Keratinocyte (primary cell): ENCODE results near the gene TNNT2. TPM values are rescaled to one million over a fixed set of nuclear protein-coding genes. Genes with fewer than 3 reads are reported as not detected.

Experiments used
- DNase-seq: peaks from one replicate; pipeline ENCODE4 v3.0.0-alpha.2; 2011; ENCODE audit warnings: low read depth, missing footprints, low spot score
- FAIRE-seq: peaks from 2 replicates; lab custom pipeline; 2011; peaks lifted over from hg19 to GRCh38; lab: Jason Lieb, UNC
- H2AFZ ChIP-seq: 2 replicates; pipeline ENCODE4 v1.6.0; 2012; ENCODE audit warnings: low read length, control low read depth, inconsistent platforms; ENCODE audit not compliant: control insufficient read depth
- H3K27ac ChIP-seq: 2 replicates; pipeline ENCODE4 v1.5.1; 2011; ENCODE audit warnings: low read length; ENCODE audit not compliant: control insufficient read depth, insufficient read depth
- H3K27me3 ChIP-seq: 3 replicates; pipeline ENCODE4 v1.6.0; 2011; ENCODE audit warnings: low read length; ENCODE audit not compliant: control insufficient read depth, insufficient read depth; ENCODE audit errors: extremely low read depth
- H3K36me3 ChIP-seq, 2 experiments: 2 replicates in 1 of 2; 3 replicates in 1 of 2; pipeline ENCODE4 v1.5.1; 2011; ENCODE audit warnings: low read length in 2 of 2, mild to moderate bottlenecking in 1 of 2; ENCODE audit not compliant: control insufficient read depth in 2 of 2, insufficient read depth in 2 of 2; ENCODE audit errors: extremely low read depth in 1 of 2
- H3K4me1 ChIP-seq: 3 replicates; pipeline ENCODE4 v1.5.1; 2011; ENCODE audit warnings: low read length; ENCODE audit not compliant: control insufficient read depth, insufficient read depth; ENCODE audit errors: extremely low read depth
- H3K4me2 ChIP-seq: 3 replicates; pipeline ENCODE4 v1.6.0; 2011; ENCODE audit warnings: low read depth, low read length; ENCODE audit not compliant: control insufficient read depth, insufficient read depth; ENCODE audit errors: extremely low read depth
- H3K4me3 ChIP-seq, 3 experiments: fragments of 200-600 bp in 1 of 3; sonication (generic) in 1 of 3; 2 replicates in 2 of 3; 3 replicates in 1 of 3; pipeline ENCODE4 v1.5.1; 2011 to 2016; ENCODE audit warnings: low read length in 3 of 3, mild to moderate bottlenecking in 3 of 3, control low read depth in 2 of 3, inconsistent platforms in 1 of 3, low read depth in 1 of 3, mixed read lengths in 1 of 3, mixed run types in 1 of 3, moderate library complexity in 1 of 3; ENCODE audit not compliant: control insufficient read depth in 2 of 3, insufficient read depth in 2 of 3; ENCODE audit errors: extremely low read depth in 1 of 3
- H3K79me2 ChIP-seq: 2 replicates; pipeline ENCODE4 v1.6.0; 2012; ENCODE audit warnings: low read length; ENCODE audit not compliant: control insufficient read depth, insufficient read depth
- H3K9ac ChIP-seq: 3 replicates; pipeline ENCODE4 v1.6.0; 2011; ENCODE audit warnings: low read length; ENCODE audit not compliant: control insufficient read depth, insufficient read depth; ENCODE audit errors: extremely low read depth
- H3K9me1 ChIP-seq: 3 replicates; pipeline ENCODE4 v1.6.0; 2011; ENCODE audit warnings: low read length; ENCODE audit not compliant: control insufficient read depth, insufficient read depth; ENCODE audit errors: extremely low read depth
- H3K9me3 ChIP-seq: 2 replicates; pipeline ENCODE4 v1.5.1; 2012; ENCODE audit warnings: low read depth, low read length; ENCODE audit not compliant: control insufficient read depth
- H4K20me1 ChIP-seq: 3 replicates; pipeline ENCODE4 v1.6.0; 2011; ENCODE audit warnings: low read length; ENCODE audit not compliant: control insufficient read depth, insufficient read depth; ENCODE audit errors: extremely low read depth
- EZH2 ChIP-seq: IDR thresholded peaks from one replicate; pipeline ENCODE4 v1.6.1; 2012; ENCODE audit warnings: inconsistent platforms, mild to moderate bottlenecking, low read length, moderate library complexity
- dilution Hi-C: fragments of 300-500 bp; cut with MboI; formaldehyde crosslinking; loops from one replicate; pipeline ENCODE4 v1.7.0; 2020; ENCODE audit warnings: low sequenced_read_pairs; ENCODE audit not compliant: extremely low pct_ligation_motif_present
- polyA plus RNA-seq, 5 experiments: library from polyadenylated mRNA; depleted of rRNA in 3 of 5; stranded (reverse) in 3 of 5; stranded (forward) in 1 of 5; unstranded in 1 of 5; fragments of >200 nt; gene quantifications; 1 replicate in 1 of 5; 2 replicates in 3 of 5; 3 replicates in 1 of 5; pipeline versions ENCODE4 v1.2.1 to v1.2.3, GENCODE V29; 2011 to 2012; ENCODE audit warnings: missing spikeins in 2 of 5, low read depth in 1 of 5, low replicate concordance in 1 of 5
- TF ChIP-seq, protein P1 (sequence below), 3 experiments: IDR thresholded peaks in 1 of 3; conservative IDR thresholded peaks in 1 of 3; optimal IDR thresholded peaks in 1 of 3; 2 replicates in 2 of 3; 3 replicates in 1 of 3; pipeline versions ENCODE3 to v1.5.1; 2011; ENCODE audit warnings: low read length in 3 of 3, mild to moderate bottlenecking in 3 of 3, moderate library complexity in 2 of 3, control low read depth in 1 of 3, inconsistent platforms in 1 of 3; ENCODE audit not compliant: insufficient read depth in 2 of 3; ENCODE audit errors: extremely low read depth in 1 of 3

Gene TNNT2
- polyA plus RNA-seq, 1 donor (not counting 4 experiments of a cell fraction or from before 2014, with no cell fraction given) = 1.4 TPM

GRCh38 chr1:201327687-201328240, 49.7 kb downstream of the TNNT2 start:
- H3K4me3 ChIP-seq = no peak overlapping the region
- peaks cover 54 to 66% of the 10 kb centered on the region in 2 experiments for H3K36me3 ChIP-seq
- H2AFZ ChIP-seq = no peak overlapping the region
- no peak overlapping the region for H3K4me2 ChIP-seq
- no peak for DNase-seq
- H3K9me1 ChIP-seq = no peaks in the 10 kb centered on the region
- no peak overlapping the region for H3K9ac ChIP-seq
- H3K9me3 ChIP-seq = no peaks in the 10 kb centered on the region
- TF ChIP-seq, protein P1, sequence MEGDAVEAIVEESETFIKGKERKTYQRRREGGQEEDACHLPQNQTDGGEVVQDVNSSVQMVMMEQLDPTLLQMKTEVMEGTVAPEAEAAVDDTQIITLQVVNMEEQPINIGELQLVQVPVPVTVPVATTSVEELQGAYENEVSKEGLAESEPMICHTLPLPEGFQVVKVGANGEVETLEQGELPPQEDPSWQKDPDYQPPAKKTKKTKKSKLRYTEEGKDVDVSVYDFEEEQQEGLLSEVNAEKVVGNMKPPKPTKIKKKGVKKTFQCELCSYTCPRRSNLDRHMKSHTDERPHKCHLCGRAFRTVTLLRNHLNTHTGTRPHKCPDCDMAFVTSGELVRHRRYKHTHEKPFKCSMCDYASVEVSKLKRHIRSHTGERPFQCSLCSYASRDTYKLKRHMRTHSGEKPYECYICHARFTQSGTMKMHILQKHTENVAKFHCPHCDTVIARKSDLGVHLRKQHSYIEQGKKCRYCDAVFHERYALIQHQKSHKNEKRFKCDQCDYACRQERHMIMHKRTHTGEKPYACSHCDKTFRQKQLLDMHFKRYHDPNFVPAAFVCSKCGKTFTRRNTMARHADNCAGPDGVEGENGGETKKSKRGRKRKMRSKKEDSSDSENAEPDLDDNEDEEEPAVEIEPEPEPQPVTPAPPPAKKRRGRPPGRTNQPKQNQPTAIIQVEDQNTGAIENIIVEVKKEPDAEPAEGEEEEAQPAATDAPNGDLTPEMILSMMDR (optimal IDR thresholded peaks at IDR 0.05 in 1 of 3, IDR thresholded peaks at IDR 0.05 in 1 of 3, conservative IDR thresholded peaks at IDR 0.05 in 1 of 3; ENCODE audit: extremely low read depth in 1 of 3, insufficient read depth in 2 of 3, low read length in 3 of 3) = no peak
- TF ChIP-seq EZH2 = no peak
- peak overlapping the region; percentile 0 for H3K27ac ChIP-seq
- peaks cover 11% of the 10 kb centered on the region for H3K4me1 ChIP-seq
- no peaks in the 10 kb centered on the region for H4K20me1 ChIP-seq
- peak; percentile 88 for FAIRE-seq
- dilution Hi-C loops = no loop called here
- H3K27me3 ChIP-seq = no peaks in the 10 kb centered on the region
- no peaks in the 10 kb centered on the region for H3K79me2 ChIP-seq

DNA sequence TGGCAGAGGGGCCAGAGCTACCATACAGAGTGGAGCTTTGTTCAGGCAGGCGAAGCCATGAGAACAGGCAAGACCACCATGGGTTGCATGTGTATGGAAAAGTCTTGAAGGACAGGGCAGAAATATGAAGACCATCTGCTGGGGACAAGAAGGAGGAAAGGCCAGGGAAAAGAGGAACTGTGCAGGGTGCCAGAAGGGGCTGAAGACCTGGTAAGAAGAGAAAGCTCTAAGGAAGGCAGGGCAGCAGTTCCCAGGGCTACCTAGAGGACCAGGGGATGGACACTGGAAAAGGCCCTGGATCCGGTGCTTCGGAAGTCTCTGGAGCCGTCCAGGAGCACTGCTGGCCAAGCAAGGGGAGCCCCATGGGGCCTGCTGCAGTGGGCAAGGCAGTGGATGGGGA, 50.8 kb downstream of the TNNT2 start:
- Histone ChIP-seq H3K27me3 (no peaks in the 10 kb centered on the region), H3K4me2 (no peak overlapping the region), H3K79me2 (no peaks in the 10 kb centered on the region), H3K36me3 (peaks cover 64 to 76% of the 10 kb centered on the region in 2 experiments), H3K9ac (no peak overlapping the region), H3K9me1 (peaks cover 4% of the 10 kb centered on the region), H2AFZ (no peak overlapping the region), H3K27ac (no peak overlapping the region), H3K4me1 (peaks cover 11% of the 10 kb centered on the region), H3K4me3 (no peak overlapping the region), H3K9me3 (no peaks in the 10 kb centered on the region), H4K20me1 (no peaks in the 10 kb centered on the region)
- no peak for DNase-seq
- no peak for FAIRE-seq
- TF ChIP-seq, protein P1 (optimal IDR thresholded peaks at IDR 0.05 in 1 of 3, IDR thresholded peaks at IDR 0.05 in 1 of 3, conservative IDR thresholded peaks at IDR 0.05 in 1 of 3; ENCODE audit: extremely low read depth in 1 of 3, insufficient read depth in 2 of 3, low read length in 3 of 3) = no peak
- dilution Hi-C loops = no loop called here
